Loucy (cell line): ENCODE results near the gene SPDYA.

ENCODE experiments used
- H2AFZ ChIP-seq: fragments of 200-600 bp; sonication (generic); 2 replicates; pipeline ENCODE4 v1.6.0; 2016; ENCODE audit warnings: antibody characterized with exemption, mild to moderate bottlenecking, low read length, moderate library complexity
- H3F3A ChIP-seq: fragments of 200-600 bp; 2 replicates; pipeline ENCODE4 v1.6.0; 2016; ENCODE audit warnings: antibody characterized with exemption, low read depth, mild to moderate bottlenecking
- H3K27me3 ChIP-seq: fragments of 200-600 bp; sonication (generic); 2 replicates; pipeline ENCODE4 v1.6.1; 2014; ENCODE audit warnings: low read length, mild to moderate bottlenecking; ENCODE audit not compliant: insufficient read depth, poor library complexity, severe bottlenecking
- H3K36me3 ChIP-seq: fragments of 200-600 bp; sonication (generic); 2 replicates; pipeline ENCODE4 v1.6.1; 2016; ENCODE audit warnings: low read length; ENCODE audit not compliant: insufficient read depth
- H3K4me1 ChIP-seq: fragments of 200-600 bp; sonication (generic); 2 replicates; pipeline ENCODE4 v1.5.1; 2014; ENCODE audit warnings: low read length, mild to moderate bottlenecking; ENCODE audit not compliant: insufficient read depth, poor library complexity, severe bottlenecking
- H3K4me2 ChIP-seq: fragments of 200-600 bp; sonication (generic); 2 replicates; pipeline ENCODE4 v1.6.0; 2014; ENCODE audit warnings: antibody characterized with exemption, low read length, low read depth, mild to moderate bottlenecking; ENCODE audit not compliant: poor library complexity, severe bottlenecking
- H3K4me3 ChIP-seq: fragments of 200-600 bp; sonication (generic); 2 replicates; pipeline ENCODE4 v1.5.1; 2014; ENCODE audit warnings: low read length, mild to moderate bottlenecking, mixed read lengths; ENCODE audit not compliant: poor library complexity, severe bottlenecking
- H3K79me2 ChIP-seq: fragments of 200-600 bp; sonication (generic); 2 replicates; pipeline ENCODE4 v1.6.1; 2014; ENCODE audit warnings: low read length; ENCODE audit not compliant: insufficient read depth
- H3K9ac ChIP-seq: fragments of 200-600 bp; sonication (generic); 2 replicates; pipeline ENCODE4 v1.6.0; 2014; ENCODE audit warnings: mild to moderate bottlenecking, low read depth, low read length, moderate library complexity; ENCODE audit not compliant: poor library complexity, severe bottlenecking
- H3K9me2 ChIP-seq: fragments of 200-600 bp; sonication (generic); replicated peaks from 2 replicates; pipeline ENCODE4 v1.6.1; 2016; ENCODE audit warnings: low read depth, low read length, mixed read lengths
- H3K9me3 ChIP-seq: fragments of 200-600 bp; sonication (generic); 2 replicates; pipeline ENCODE4 v1.6.1; 2014; ENCODE audit warnings: mild to moderate bottlenecking, antibody characterized with exemption, low read length, low read depth; ENCODE audit not compliant: insufficient read depth
- H4K20me1 ChIP-seq: fragments of 200-600 bp; sonication (generic); 2 replicates; pipeline ENCODE4 v1.6.0; 2014; ENCODE audit warnings: antibody characterized with exemption, low read length, mild to moderate bottlenecking; ENCODE audit not compliant: insufficient read depth, poor library complexity, severe bottlenecking
- EZH2phosphoT487 ChIP-seq: fragments of 200-600 bp; IDR thresholded peaks from 2 replicates; pipeline ENCODE4 v1.6.1; 2018; ENCODE audit warnings: antibody characterized with exemption, mild to moderate bottlenecking, moderate library complexity, borderline replicate concordance
- TF ChIP-seq, protein P1 (sequence below): fragments of 200-600 bp; sonication (generic); conservative IDR thresholded peaks from 2 replicates; pipeline ENCODE4 v1.5.1; 2014; ENCODE audit warnings: mild to moderate bottlenecking, antibody characterized with exemption, low read length

Gene SPDYA

GRCh38 chr2:28778392-28778791 is 32.2 kb upstream of the SPDYA start:
- Histone ChIP-seq H3K4me1 (no peaks in the 10 kb centered on the region), H3F3A (no peaks in the 10 kb centered on the region), H3K79me2 (peaks cover 55% of the 10 kb centered on the region), H4K20me1 (peaks cover 63% of the 10 kb centered on the region), H3K27me3 (no peaks in the 10 kb centered on the region), H3K9me3 (no peaks in the 10 kb centered on the region), H3K4me3 (no peak overlapping the region), H3K9me2 (no peaks in the 10 kb centered on the region), H2AFZ (no peak overlapping the region), H3K9ac (no peak overlapping the region), H3K4me2 (no peak overlapping the region), H3K36me3 (peaks cover 69% of the 10 kb centered on the region)
- TF ChIP-seq, protein P1, sequence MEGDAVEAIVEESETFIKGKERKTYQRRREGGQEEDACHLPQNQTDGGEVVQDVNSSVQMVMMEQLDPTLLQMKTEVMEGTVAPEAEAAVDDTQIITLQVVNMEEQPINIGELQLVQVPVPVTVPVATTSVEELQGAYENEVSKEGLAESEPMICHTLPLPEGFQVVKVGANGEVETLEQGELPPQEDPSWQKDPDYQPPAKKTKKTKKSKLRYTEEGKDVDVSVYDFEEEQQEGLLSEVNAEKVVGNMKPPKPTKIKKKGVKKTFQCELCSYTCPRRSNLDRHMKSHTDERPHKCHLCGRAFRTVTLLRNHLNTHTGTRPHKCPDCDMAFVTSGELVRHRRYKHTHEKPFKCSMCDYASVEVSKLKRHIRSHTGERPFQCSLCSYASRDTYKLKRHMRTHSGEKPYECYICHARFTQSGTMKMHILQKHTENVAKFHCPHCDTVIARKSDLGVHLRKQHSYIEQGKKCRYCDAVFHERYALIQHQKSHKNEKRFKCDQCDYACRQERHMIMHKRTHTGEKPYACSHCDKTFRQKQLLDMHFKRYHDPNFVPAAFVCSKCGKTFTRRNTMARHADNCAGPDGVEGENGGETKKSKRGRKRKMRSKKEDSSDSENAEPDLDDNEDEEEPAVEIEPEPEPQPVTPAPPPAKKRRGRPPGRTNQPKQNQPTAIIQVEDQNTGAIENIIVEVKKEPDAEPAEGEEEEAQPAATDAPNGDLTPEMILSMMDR, result no peak
- no peak for TF ChIP-seq EZH2phosphoT487

GRCh38 chr2:28779001-28779400 is 31.6 kb upstream of the SPDYA start:
- Histone ChIP-seq H2AFZ (no peak overlapping the region), H3K9me2 (no peaks in the 10 kb centered on the region), H3K9me3 (no peaks in the 10 kb centered on the region), H3K4me3 (no peak overlapping the region), H3K36me3 (peaks cover 74% of the 10 kb centered on the region), H4K20me1 (peaks cover 57% of the 10 kb centered on the region), H3F3A (no peaks in the 10 kb centered on the region), H3K9ac (no peak overlapping the region), H3K27me3 (no peaks in the 10 kb centered on the region), H3K79me2 (peaks cover 49% of the 10 kb centered on the region), H3K4me1 (no peaks in the 10 kb centered on the region), H3K4me2 (no peak overlapping the region)
- TF ChIP-seq, protein P1, result no peak
- TF ChIP-seq EZH2phosphoT487, result no peak

DNA sequence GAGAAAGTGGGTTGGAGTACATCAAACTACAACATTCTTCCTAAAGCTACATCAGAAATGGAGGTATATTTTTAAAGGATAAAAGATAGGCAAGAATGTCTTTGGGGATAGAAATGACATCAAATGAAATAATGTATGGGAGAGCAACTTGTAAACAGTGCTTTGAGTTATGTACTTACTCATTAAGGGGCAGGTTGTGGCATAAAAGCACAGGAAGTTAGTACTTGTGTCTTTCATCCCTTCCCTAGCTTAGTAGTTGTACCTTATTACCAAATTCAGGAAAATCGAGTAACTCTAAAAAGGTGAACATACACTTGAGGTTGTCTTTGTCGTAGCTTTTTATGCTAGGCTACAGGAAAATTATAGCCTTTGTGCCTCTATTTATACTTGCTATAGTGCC is 30.1 kb upstream of the SPDYA start:
- Histone ChIP-seq H3F3A (no peaks in the 10 kb centered on the region), H3K9me3 (no peaks in the 10 kb centered on the region), H4K20me1 (peaks cover 43% of the 10 kb centered on the region), H3K4me1 (no peaks in the 10 kb centered on the region), H3K4me3 (no peak overlapping the region), H3K4me2 (no peak overlapping the region), H3K9ac (no peak overlapping the region), H3K36me3 (peaks cover 89% of the 10 kb centered on the region), H3K79me2 (peaks cover 34% of the 10 kb centered on the region), H3K9me2 (no peaks in the 10 kb centered on the region), H2AFZ (no peak overlapping the region), H3K27me3 (no peaks in the 10 kb centered on the region)
- no peak for TF ChIP-seq EZH2phosphoT487
- TF ChIP-seq, protein P1, result no peak
